Measurements from ENCODE around the gene APOE.
"Not testable (repeated sequence)": the region's sequence is repeated elsewhere in the genome, so short reads cannot be mapped to it uniquely, and the experiment has no call there.

The APOE gene

GRCh38 chr19:44909775-44910174 is 4.2 kb downstream of the APOE start:
- no peak for DNase-seq
- intact Hi-C loops (cut with DNase I; ENCODE audit: low total_unique reads) = loop anchor here (10.0 kb wide), 1 partner anchor 145 kb away; no protein-coding TSS in a partner anchor
- no peak overlapping the region for H3K4me3 ChIP-seq
- no peaks in the 10 kb centered on the region for H3K9me3 ChIP-seq
- peaks cover 0 to 26% (median 7%) of the 10 kb centered on the region in 4 donors for H3K4me1 ChIP-seq
- TF ChIP-seq CTCF (IDR thresholded peaks at IDR 0.05) = no peak
- H3K36me3 ChIP-seq = no peaks in the 10 kb centered on the region
- H3K27ac ChIP-seq = no peak overlapping the region
- peaks cover 0 to 69% of the 10 kb centered on the region in 2 donors for H3K27me3 ChIP-seq

GRCh38 chr19:44911896-44912295 is 6.3 kb downstream of the APOE start:
- H3K9me3 ChIP-seq; H3K27ac ChIP-seq; H3K36me3 ChIP-seq; H3K4me3 ChIP-seq; intact Hi-C loops (cut with DNase I; ENCODE audit: low total_unique reads); DNase-seq: not testable (repeated sequence)
- Histone ChIP-seq H3K27me3 (peaks cover 0 to 48% of the 10 kb centered on the region in 2 donors), H3K4me1 (peaks cover 0 to 19% (median 7%) of the 10 kb centered on the region in 4 donors)

- intact Hi-C loops (cut with DNase I; ENCODE audit: low total_unique reads) = no loop called here
- Histone ChIP-seq H3K27me3 (peaks cover 0 to 38% of the 10 kb centered on the region in 2 donors), H3K9me3 (no peaks in the 10 kb centered on the region), H3K27ac (no peak overlapping the region), H3K4me1 (peaks cover 0 to 19% (median 7%) of the 10 kb centered on the region in 4 donors), H3K4me3 (no peak overlapping the region), H3K36me3 (no peaks in the 10 kb centered on the region)
- peak in 1 of 2 donors; percentile 32 for DNase-seq
- TF ChIP-seq CTCF (IDR thresholded peaks at IDR 0.05) = no peak
These were observed 7.3 kb downstream of the APOE start for GRCh38 chr19:44912854-44913253.

- H3K4me1 ChIP-seq = peaks cover 0 to 19% (median 7%) of the 10 kb centered on the region in 4 donors
- intact Hi-C loops (cut with DNase I; ENCODE audit: low total_unique reads); H3K9me3 ChIP-seq; H3K27ac ChIP-seq; H3K4me3 ChIP-seq; DNase-seq; H3K36me3 ChIP-seq: not testable (repeated sequence)
- peaks cover 0 to 34% of the 10 kb centered on the region in 2 donors for H3K27me3 ChIP-seq
These were observed 8.2 kb downstream of the APOE start for GRCh38 chr19:44913512-44914432.

GRCh38 chr19:44914433-44915206 is 9.0 kb downstream of the APOE start, which contains the start of gene APOC1:
TSS of gene APOC1 (plus strand) at chr19:44914608. CDS start at chr19:44914892, 284 bp downstream.
- peak; percentile 78 to 89 for DNase-seq
- H3K4me3 ChIP-seq = peak within 1 kb of the TSS; percentile 43 to 55
- H3K9me3 ChIP-seq; H3K27ac ChIP-seq; intact Hi-C loops (cut with DNase I; ENCODE audit: low total_unique reads); H3K36me3 ChIP-seq: not testable (repeated sequence)
- H3K4me1 ChIP-seq = peaks cover 0 to 19% (median 7%) of the 10 kb centered on the region in 4 donors
- H3K27me3 ChIP-seq = peaks cover 0 to 25% of the 10 kb centered on the region in 2 donors

- intact Hi-C loops (cut with DNase I; ENCODE audit: low total_unique reads) = no loop called here
- Histone ChIP-seq H3K4me1 (peaks cover 0 to 10% (median 4%) of the 10 kb centered on the region in 4 donors), H3K27me3 (peaks cover 0 to 23% of the 10 kb centered on the region in 2 donors), H3K36me3 (no peaks in the 10 kb centered on the region), H3K9me3 (no peaks in the 10 kb centered on the region), H3K27ac (no peak overlapping the region), H3K4me3 (no peak overlapping the region)
- DNase-seq = no peak
- no peak for TF ChIP-seq CTCF (IDR thresholded peaks at IDR 0.05)
These were observed 18.7 kb downstream of the APOE start for GRCh38 chr19:44924243-44924725.

All from tibial artery (tissue), 4 donors.